HepG2 (cell line): ENCODE data around the gene CRKL. TPM values are rescaled to one million over a fixed set of nuclear protein-coding genes. Genes with fewer than 3 reads are reported as not detected.

ENCODE experiments used
- CC2D1A ChIP-seq: sonication (generic); formaldehyde crosslinking; IDR thresholded peaks from 2 replicates; pipeline ENCODE4 v1.8.1; 2023; ENCODE audit warnings: mild to moderate bottlenecking, missing genetic modification reagents
- HCFC1 ChIP-seq: fragments of 150-350 bp; IDR thresholded peaks from 2 replicates; pipeline ENCODE4 v1.6.1; 2014; ENCODE audit warnings: low read depth, low read length
- HMG20B ChIP-seq: conservative IDR thresholded peaks from 2 replicates; pipeline ENCODE4 v1.6.1; 2016; ENCODE audit warnings: missing genetic modification reagents, missing compliant biosample characterization
- KIAA2018 ChIP-seq: sonication (generic); formaldehyde crosslinking; IDR thresholded peaks from 2 replicates; pipeline ENCODE4 v1.5.0; 2020; ENCODE audit warnings: mild to moderate bottlenecking, missing genetic modification reagents, borderline replicate concordance
- PHF8 ChIP-seq: sonication (generic); formaldehyde crosslinking; IDR thresholded peaks from 2 replicates; pipeline ENCODE4 v1.5.0; 2020; ENCODE audit warnings: missing genetic modification reagents
- RFXAP ChIP-seq: sonication (generic); formaldehyde crosslinking; IDR thresholded peaks from 2 replicates; pipeline ENCODE4 v1.4.0; 2020; ENCODE audit warnings: missing genetic modification reagents, borderline replicate concordance
- ZNF329 ChIP-seq: sonication (generic); formaldehyde crosslinking; IDR thresholded peaks from 2 replicates; pipeline ENCODE4 v1.9.0; 2021; ENCODE audit warnings: low read depth, mild to moderate bottlenecking, missing genetic modification reagents
- ZNF552 ChIP-seq: sonication (generic); formaldehyde crosslinking; IDR thresholded peaks from 2 replicates; pipeline ENCODE4 v1.9.0; 2022; ENCODE audit warnings: missing genetic modification reagents, mild to moderate bottlenecking, borderline replicate concordance
- ZSCAN9 ChIP-seq: IDR thresholded peaks from 2 replicates; pipeline ENCODE4 v1.6.1; 2016; ENCODE audit warnings: borderline replicate concordance
- polyA plus RNA-seq, 8 experiments: library from polyadenylated mRNA; depleted of rRNA in 3 of 8; stranded (reverse) in 7 of 8; unstranded in 1 of 8; fragments of >200 nt; fragmentation: Illumina TruSeq in 4 of 8; extraction: Trizol in 4 of 8; gene quantifications; 2 replicates each; pipeline versions ENCODE4 v1.2.1 to v1.2.3, GENCODE V29; 2011 to 2016; ENCODE audit warnings: low read depth in 4 of 8, missing spikeins in 1 of 8, mixed read lengths in 1 of 8; ENCODE audit not compliant: insufficient read depth in 1 of 8
- total RNA-seq, 5 experiments: library from RNA; depleted of rRNA; stranded (reverse); fragments of >200 nt; fragmentation: Illumina TruSeq; extraction: Trizol; gene quantifications; 2 replicates each; pipeline ENCODE4 v1.2.3, GENCODE V29; 2016; ENCODE audit warnings: low read depth in 1 of 5

Gene CRKL
- total and polyA plus RNA-seq, 2 of the 13 experiments (the other 11 are each of a cell fraction or from before 2014, with no cell fraction given) = 37.4 to 60.6 TPM

GRCh38 chr22:20994128-20994901, 77.1 kb downstream of the CRKL start (continued):
- TF ChIP-seq KIAA2018 (CRISPR knock-in tag) = no peak
- no peak for TF ChIP-seq HCFC1
- TF ChIP-seq PHF8 (CRISPR knock-in tag) = no peak
- no peak for TF ChIP-seq ZSCAN9
- TF ChIP-seq RFXAP (CRISPR knock-in tag) = no peak
- no peak for TF ChIP-seq CC2D1A (CRISPR knock-in tag)
- TF ChIP-seq ZNF552 (CRISPR knock-in tag) = no peak
- no peak for TF ChIP-seq ZNF329
- TF ChIP-seq HMG20B (CRISPR knock-in tag) = no peak
